ENCODE results near the gene NDUFB8.
"Not testable (repeated sequence)": the region's sequence is repeated elsewhere in the genome, so short reads cannot be mapped to it uniquely, and the experiment has no call there.

NDUFB8 gene
- 8.3 to 15.4 (median 11.7) reads per million in 17 experiments for total RNA-seq

DNA sequence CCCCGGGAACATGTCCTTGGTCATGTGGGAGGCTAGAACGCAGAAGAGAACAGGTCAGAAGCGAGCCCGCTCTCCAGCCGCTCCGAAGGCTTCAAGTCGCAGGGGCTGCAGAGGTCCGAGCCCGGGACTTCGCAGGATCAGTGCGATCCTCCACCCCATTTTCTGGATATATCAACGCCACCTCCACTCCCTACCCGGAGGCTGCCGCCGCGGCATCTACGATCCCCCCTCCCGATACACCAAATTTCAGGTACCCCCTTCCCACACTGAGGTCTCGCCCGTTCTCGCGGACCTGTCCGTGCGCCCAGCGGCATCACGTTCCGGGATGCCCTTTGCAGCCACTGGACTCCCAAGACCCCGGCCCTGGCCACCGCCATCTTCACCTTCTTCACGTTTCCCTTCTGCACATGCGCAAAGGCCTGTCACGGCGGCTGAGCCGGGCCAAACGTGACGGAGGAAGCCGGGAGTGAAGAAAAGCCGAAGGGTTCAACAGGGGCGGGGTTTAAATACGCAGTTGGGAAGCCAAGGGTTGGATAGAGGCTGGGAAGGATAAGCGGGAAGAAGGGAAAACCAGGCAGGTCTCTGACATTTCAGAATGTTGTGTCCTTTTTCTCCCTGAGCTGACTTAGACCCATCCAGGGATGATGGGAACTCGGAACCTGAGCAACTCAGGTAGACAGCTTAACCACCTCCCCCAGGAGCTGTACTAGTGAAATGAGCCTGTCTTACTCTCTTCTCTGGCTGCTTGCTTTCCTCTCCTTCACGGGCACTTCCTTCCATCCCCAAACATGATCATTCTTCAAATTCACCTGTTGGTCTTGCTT, at the start of gene NDUFB8:
TSS of gene NDUFB8 (minus strand) at position 397 of the 824 bp plus-strand sequence. CDS start at position 377, 20 bp downstream.
- peak; percentile 87 to 96 (median 92) for DNase-seq

- DNase-seq: no peak
Observed at GRCh38 chr10:100576282-100576635, 46.6 kb upstream of the NDUFB8 start.

DNA sequence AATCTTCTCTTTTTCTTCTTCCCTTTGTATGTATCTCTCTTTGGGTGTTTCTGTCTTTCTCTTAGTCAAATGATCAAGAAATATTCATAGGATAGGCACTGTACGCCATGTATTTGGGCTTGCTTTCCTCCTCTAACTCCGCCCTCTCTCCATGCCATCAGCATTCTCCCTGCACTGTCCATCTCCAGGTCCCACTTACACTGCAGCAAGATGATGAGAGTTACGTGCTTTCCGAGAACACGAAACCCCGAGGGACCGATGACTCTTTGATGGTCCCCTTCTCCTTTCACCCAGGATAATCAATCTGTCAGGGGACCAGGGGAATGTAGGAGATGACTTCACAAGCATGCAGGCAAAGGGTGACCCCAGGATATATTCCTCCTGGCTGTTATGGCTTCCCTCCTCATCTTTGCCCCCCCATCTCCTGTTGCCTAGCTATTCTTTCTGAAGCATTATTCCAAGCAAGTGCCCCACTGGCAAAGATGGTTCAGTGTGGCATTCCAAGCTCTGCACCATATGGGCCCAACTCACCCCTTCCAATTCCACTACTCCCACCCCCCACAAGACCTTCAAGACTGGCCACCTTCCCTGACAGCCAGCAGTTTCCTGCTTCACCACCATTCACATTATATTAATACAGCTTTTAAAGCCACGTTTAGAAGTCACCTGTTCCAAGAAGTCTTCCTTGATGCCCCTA, 46.1 kb upstream of the NDUFB8 start:
- DNase-seq: no peak

GRCh38 chr10:100575146-100575545, 45.5 kb upstream of the NDUFB8 start:
- not testable (repeated sequence) for DNase-seq

DNA sequence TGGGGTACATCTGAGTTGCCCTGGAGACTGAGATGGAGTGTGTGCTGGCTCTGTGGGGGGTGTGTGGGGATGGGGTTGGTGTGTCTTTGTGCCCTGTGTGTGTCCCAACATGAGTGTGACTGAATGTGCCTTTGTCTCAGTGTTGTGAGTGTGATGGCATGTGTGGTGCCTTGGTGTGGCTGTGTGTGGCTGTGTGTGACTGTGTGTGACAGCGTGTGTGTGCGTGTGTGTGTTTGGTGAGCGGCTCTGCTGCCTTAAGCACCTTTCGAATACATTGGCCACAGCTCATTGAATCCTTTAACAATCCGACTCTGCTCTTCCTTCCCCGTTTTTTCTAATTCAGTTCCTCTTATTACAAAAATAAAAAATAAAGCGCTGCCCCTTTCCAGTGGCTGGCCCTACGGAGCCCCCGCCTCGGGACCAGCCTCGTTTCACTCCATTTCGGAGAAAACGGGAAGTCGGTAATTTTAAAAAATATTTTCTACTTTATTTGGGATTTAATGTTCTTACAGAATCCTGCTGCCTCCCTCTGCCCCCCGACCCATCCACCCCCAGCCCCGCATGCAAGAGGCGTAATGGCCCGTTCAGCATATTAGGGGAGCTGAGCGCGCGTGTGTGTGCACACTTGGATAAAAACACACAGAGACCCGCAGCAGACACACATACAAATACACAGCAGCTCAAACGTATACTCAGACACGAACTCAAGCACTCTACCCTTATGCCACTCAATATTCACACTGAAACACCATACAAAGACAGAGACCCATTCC, 41.6 kb upstream of the NDUFB8 start:
- no peak for DNase-seq

DNA sequence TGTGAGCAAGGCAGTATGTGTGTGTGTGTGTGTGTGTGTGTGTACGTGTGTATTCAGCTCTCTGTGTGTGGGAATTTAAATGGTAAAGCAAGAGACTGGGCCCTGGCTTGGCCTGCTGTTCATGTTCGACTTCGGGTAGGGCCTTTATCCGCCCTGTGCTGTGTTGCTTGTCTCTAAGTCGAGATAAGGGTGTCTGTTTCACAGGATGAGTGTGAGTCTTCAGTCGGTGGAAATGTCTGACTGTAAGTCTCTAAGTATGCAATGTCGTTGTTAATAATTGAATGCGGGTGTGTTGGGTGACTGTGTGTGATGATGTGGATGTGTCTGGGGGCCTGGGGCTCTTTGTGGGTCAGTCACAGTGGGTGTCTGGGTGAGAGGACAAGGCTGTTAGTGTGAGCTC, 40.8 kb upstream of the NDUFB8 start:
- DNase-seq: no peak

GRCh38 chr10:100569687-100570481, 40.2 kb upstream of the NDUFB8 start:
- peak in 1 of 4 experiments; percentile 23 for DNase-seq

DNA sequence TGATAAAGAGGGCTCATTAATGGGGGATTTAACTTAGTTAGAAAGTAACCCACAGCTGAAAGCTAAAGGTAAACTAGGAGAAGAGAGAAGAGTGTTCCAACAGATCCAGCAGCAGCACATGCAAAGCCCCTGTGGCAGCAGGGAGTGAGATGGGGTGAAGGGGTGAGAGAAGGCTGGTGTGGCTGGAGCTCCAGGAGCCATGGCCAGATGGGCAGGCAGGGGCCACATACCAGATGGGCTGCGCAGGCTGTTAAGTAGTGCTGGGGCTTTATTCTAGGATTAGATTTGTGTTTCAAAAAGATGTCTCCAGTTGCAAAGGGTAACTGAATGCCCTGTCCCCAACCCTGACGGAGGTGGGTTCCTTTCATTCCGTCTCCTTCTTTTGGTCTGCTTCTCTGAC, 39.2 kb upstream of the NDUFB8 start:
- DNase-seq: no peak

DNA sequence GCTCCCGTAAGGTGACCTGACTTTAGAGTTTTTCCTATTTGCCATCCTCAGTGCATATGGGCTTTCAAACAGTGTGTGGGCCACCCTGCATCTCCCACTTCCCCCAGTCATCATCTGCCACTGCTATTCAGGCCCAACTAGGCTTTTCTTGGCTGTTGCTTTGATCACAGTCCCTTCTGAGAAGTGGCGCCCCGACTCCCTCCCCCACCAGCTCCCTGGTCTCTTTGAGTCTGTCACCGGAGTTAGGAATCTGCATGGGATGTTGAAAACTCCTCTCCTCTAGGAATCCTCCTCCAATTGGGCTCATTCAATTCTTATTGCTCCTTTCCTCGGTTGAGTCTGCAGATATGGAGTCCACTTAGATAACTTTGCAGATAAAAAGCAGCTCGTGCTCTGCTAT, 38.2 kb upstream of the NDUFB8 start:
- no peak for DNase-seq

- DNase-seq: no peak
Observed at GRCh38 chr10:100567249-100567648, 37.6 kb upstream of the NDUFB8 start.

DNA sequence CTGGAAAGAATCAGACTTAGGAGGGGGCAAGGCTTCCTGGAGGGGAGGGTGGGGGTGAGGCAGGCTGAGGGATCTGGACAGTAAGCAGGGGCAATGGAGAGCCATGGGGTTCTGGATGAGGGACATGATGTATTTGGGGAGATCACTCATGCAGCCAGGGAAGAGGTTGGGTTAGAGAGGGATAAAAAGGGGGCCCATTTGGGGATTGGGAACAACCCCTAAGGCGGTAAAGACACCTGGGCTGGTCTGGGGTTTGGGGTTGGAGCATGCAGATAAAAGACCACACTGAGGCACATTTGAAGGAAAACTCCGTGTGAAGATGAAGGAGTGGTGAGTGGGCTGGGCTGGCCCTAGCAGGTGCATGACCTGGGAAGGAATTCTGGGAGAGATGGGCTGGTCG, 36.9 kb upstream of the NDUFB8 start:
- DNase-seq: no peak

- no peak for DNase-seq
Observed at GRCh38 chr10:100565206-100565985, 35.7 kb upstream of the NDUFB8 start.

GRCh38 chr10:100562008-100562672, 32.5 kb upstream of the NDUFB8 start:
- peak; percentile 87 to 94 (median 90) for DNase-seq

GRCh38 chr10:100561005-100561404, 31.3 kb upstream of the NDUFB8 start:
- DNase-seq: no peak

DNA sequence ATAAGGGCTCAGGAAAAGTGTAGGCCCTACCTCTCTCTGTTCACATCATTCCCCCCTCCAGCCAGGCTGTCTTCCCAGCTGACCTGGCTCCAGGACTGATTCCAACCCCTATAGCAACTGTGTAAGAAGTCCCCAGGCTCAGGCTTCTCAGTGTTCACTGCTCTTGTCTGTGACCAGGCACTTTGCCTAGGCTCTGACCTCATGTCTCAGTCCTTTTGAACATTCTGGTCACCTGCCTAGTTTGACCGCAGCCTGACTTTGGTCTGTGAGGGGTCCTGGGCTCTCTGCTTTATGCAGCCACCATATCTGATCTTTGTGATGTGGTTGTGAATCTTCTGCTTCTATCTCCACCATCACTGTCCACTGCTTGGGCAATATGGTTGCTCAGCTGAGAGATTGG, 30.6 kb upstream of the NDUFB8 start:
- DNase-seq: no peak

DNA sequence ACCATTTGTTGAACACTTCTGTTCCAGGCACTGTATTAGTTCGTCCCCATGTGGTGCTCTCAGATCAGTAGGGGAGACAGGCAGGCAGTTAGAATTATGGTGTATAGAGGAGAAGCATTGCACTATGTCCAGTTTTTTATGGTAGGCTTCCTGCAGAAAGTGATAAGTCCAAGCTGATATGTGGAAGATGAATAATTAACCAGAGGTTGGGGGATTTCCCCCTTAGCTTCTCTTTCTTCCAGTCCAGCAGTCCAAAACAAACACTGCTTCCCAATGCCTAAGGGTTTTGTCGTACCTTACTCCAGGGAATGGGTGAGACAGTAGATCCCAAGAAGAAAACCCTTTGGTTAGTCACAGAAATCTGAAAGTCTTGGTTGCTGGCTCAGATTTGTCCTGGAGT, 25.2 kb upstream of the NDUFB8 start:
- no peak for DNase-seq

DNA sequence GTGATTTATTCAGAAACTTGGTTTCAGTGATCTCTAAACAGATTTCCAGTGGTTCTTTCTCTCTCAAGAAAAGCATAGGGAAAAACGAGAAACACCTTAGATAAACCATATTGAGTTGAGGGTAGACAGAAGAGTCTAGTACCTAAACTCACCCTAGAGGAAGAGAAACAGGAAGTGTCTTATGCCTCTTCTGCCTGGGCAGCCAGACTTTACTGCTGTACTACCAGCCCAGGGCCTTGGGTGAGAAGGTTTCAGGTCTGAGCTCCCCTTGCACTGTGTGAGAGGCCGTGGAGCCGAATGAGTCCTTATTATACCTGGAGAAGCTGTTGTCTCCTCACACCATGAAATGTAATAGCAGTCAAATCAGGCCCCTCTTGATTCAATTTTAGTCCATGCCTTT, 24.3 kb upstream of the NDUFB8 start:
- DNase-seq: no peak

DNA sequence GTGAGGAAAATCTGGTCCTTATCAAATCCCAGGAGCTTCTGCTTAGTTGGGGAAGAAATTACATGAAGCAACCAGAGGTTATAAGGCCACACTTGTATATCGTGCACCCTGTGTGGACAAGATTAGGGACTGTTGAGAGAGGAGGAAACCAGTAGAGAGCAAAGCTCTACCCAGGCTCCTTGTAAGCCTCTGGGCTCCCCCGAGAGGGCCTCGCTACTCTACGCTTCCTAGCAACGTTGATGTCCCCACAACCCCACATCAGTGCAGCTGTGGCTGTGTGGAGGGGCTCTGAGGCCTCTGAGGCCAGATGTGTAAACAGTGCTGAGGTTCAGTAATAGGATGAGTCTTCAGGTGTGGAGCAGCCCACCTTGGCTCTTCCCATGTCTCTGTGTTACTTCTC, 22.1 kb upstream of the NDUFB8 start:
- DNase-seq: no peak

DNA sequence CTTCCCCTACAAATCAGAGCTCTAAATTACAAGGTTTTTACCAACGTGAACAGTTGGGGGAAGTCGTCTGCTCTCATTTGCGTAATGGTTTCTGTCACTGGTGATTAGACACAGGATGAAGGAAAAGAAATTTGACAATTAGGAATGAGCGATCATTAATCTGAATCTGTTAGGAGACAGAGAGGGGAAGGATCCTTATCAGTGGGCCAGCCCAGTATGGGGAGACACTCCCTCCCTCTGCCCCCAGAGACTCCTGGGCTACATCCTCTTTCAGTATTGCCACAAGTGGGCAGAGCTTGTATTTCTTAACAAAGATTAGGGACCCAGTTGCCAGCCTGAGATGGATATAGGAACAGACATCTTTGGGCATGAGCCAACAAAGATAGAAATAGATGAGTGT, 21.5 kb upstream of the NDUFB8 start:
- peak; percentile 30 to 62 (median 59) for DNase-seq

DNA sequence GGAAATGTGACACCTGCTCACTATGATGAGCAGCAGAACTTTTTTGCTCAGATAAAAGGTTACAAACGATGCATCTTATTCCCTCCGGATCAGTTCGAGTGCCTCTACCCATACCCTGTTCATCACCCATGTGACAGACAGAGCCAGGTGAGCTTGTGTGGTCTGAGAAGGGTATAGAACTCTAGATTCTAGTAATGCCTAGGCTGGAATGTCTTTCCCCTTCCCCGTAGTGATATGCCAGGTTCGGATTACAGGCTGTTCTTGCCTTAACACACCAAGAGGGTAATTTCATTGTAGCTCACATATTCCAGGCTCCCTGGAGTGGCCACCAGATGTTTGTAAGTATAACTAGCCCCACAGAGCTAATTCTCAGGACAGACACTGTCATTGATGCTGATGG, 15.3 kb upstream of the NDUFB8 start:
- no peak for DNase-seq

GRCh38 chr10:100537475-100537874, 7.8 kb upstream of the NDUFB8 start:
- no peak for DNase-seq

Data from suppressor macrophage (primary cell).